Subcutaneous adipose tissue (tissue), 4 donors: ENCODE results near the gene JARID2. TPM values are rescaled to one million over a fixed set of nuclear protein-coding genes. Genes with fewer than 3 reads are reported as not detected.

Experiments used
- total RNA-seq, 4 donors: library from RNA; depleted of rRNA; stranded (reverse); fragments of >200 nt; gene quantifications; one replicate each; pipeline ENCODE4 v1.1.0, GENCODE V29; 2016
- TF ChIP-seq, protein P1 (sequence below): fragments of 450-650 bp; IDR thresholded peaks from one replicate; pipeline ENCODE4 v1.5.1; 2016; ENCODE audit warnings: low read depth, mild to moderate bottlenecking, control low read depth, antibody characterized with exemption, moderate library complexity

JARID2 gene
- total RNA-seq, 4 donors from 2014 or later, result 9.8 to 17.2 (median 12.1) TPM

DNA sequence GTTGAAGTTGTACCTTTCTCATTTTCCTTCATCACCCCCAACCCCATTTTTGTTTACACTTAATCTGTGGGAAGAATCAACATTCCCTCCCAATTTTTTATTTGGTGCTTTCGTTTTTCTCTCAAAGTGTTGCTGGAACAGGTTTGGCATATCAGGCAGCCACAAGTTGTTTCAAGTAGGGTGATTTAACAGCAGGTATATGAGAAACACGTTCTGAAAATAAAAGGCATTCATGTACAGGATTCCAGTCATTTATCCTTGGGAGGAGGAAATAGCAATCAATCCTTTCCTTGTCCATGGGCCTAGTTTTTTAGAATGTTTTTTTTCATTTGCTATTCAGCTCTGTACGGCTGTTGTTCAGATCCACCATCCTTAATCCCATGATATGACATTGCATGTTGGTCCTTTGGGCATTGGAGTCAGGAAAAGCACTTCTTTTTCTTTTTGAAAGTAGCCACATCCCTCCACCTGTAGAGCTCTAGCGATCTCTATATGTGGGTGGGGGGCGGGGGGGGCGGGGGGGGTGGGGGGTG, 120.2 kb downstream of the JARID2 start:
- TF ChIP-seq, protein P1, sequence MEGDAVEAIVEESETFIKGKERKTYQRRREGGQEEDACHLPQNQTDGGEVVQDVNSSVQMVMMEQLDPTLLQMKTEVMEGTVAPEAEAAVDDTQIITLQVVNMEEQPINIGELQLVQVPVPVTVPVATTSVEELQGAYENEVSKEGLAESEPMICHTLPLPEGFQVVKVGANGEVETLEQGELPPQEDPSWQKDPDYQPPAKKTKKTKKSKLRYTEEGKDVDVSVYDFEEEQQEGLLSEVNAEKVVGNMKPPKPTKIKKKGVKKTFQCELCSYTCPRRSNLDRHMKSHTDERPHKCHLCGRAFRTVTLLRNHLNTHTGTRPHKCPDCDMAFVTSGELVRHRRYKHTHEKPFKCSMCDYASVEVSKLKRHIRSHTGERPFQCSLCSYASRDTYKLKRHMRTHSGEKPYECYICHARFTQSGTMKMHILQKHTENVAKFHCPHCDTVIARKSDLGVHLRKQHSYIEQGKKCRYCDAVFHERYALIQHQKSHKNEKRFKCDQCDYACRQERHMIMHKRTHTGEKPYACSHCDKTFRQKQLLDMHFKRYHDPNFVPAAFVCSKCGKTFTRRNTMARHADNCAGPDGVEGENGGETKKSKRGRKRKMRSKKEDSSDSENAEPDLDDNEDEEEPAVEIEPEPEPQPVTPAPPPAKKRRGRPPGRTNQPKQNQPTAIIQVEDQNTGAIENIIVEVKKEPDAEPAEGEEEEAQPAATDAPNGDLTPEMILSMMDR, result no peak

DNA sequence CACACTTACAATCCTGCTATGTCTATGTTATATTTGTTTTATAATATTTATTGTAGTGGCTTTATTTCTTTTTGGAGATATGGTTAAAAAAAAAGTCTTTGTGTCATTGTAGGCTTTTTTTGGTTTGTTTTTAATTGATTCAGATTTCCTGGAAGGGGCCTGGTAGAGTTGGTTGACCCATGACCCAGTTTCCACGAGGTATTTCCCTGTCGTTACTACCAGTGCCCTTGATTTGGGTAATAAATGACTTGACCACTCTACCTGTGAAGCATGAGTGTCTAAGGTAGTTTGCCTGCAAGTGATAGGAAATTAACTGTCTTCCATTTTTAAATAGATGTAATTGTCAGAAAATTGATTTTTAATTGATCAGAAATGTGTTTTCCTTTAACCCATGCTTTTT, 121.0 kb downstream of the JARID2 start:
- TF ChIP-seq, protein P1, result no peak

DNA sequence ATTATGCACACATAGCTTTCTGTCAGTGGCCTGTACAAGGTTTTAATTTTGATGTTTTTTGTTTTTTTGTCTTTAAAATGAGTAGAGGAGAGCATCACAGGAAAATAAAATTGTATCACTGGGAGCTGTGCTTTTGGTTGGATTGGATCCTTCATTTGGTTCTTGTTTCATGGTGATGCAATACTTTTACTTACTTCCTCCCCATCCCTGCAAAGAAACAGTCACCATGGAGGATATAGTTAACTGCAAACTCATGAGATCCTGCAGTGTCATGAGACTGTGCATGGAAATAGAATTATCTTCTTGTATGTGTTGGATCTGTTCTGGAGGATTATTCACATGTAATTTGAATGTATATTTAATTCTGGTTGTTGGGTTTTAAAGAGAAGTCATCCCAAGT, 122.3 kb downstream of the JARID2 start:
- TF ChIP-seq, protein P1, result no peak

DNA sequence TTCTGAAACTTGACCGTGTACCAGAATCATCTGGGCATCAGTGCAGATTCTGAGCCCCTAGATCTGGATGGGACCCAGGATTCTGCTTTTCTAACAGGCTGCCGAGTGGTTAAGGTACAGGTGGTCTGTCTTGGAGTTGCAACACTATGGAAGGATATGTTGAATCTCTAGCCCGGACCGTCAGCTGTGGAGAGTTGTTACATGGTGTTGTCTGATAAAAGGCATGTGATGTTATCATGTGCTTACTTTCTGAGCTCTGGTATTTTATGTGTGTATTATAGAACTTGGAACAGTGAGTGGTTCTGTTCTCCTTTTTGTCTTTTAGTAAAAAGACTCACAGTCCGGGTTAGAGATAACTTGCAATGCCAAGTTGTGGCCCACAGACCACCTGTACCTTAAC, 123.0 kb downstream of the JARID2 start:
- TF ChIP-seq, protein P1, result no peak

DNA sequence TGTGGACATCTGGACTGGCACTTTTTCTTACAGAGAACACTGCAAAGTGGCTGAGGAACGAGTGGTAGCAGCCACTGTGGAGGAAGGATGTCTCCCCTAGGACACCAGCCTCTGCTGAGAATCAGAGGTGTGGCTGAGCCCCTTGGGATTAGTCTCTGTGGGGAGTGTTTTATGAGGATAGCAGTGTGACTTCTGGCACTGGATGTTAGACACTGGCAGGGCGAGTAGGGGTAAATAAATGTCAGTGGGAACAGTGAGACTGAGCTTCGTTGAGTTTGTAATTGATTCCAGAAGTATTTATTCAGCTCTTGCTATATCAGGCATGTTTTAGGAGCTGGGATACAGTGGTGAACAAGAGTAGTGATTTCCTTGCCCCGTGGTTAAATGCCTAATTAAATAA, 124.0 kb downstream of the JARID2 start:
- TF ChIP-seq, protein P1, result no peak

DNA sequence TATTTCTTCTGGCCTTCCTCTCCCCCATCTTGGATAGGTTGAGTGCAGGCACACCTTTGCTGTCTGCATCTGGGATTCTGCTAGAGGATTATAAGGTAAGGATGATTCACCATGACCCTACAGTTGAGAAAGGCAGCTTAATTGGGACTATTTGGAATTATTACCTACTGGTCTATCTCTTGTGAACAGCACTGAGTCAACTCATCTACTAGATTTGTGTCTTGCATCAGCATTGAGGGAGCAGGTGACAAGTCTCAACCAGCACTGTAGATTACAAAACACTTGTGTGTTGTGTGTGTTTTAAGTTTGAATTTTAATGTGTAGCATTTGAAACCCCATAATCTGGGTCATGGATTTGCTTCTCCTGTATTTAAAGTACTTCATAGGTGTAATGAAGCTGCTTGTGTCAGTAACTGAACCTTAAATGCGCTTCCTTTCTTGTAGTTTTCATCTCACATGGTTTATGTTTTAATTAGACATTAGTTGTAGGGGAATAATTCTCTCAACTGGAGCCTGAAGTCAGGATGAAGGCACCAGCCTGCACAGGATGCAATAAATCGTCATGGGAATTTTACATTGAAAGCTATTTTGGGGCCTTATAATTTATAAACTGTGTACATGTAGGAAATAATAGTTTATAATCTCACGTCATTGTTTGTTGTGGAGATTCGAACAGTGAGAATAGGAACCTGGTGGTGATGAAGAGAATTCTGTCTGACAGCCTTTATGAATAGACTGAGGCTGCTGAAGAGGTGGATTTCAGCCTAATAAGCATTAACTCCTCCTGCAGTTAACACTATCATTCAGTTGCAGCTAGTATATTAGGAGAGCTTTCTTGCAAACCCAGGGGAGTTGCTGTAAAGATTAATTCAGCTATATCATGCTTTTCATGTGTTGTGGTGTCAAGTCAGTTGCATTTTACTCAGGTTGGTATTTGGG, 125.1 kb downstream of the JARID2 start:
- TF ChIP-seq, protein P1, result no peak

DNA sequence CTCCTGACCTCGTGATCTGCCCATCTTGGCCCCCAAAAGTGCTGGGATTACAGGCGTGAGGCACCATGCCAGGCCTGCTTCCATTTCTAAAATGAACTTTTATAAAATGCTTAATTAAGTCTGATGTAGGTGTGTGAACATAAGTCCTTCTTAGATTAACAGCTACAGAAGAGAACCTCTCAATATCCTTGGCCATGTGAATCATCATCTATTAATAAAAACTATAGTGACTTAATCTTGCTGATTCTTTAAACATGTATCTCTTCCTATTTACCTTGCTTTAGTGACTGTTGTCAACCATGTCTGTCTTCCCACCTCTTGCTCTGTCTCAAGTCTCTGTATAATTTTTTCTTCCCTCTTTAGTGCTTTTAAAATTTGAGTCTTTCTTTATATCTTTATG, 127.1 kb downstream of the JARID2 start:
- TF ChIP-seq, protein P1, result no peak
